NCI-H187 treated with DMSO at 0.1 percent for 48 hours (cell line): ENCODE measurements around the gene SPEG.

Experiments used
- DNase-seq: peaks from one replicate; lab custom pipeline; 2025; lab: John Stamatoyannopoulos, UW

The SPEG gene

GRCh38 chr2:219497495-219498279, 63.0 kb downstream of the SPEG start:
- DNase-seq, result no peak

DNA sequence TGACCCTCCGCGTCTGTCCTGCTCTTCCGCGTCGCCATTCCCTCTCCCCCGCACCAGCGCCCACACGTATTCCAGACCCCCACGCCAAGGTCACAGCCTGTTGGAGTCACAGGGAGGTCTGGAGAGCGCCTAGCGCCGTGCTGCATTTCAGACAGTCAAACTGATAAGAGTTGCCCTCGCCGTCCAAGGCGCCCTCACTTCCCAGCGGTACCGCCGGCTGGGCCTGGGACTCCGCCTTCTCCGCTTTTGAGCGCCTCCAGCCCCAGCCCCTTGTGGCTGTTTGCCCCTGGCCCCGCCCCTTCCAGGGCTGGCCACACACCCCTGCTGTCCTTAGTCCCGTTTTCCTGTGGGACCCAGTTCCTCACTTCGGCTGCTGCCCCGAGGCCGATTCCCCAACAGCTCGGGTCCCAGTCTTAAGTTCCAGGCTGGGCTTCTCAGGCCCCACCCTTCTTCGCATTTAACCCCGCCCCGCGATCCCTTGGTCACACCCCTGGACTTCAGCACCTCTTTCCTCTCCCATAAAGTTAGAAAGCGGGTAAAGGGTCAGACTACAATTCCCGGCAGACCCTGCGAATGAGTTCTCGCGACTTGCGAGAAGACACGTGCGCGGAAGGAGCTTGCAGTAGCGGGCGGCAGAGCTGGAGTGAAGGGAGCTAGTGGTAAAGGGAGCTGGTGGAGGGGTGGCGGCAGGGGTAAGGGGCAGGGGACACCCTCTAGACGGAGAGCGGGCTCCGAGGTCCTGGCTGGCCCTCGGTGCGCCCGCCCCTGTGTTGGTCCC, 63.8 kb downstream of the SPEG start, which contains the start of gene GMPPA:
TSS of gene GMPPA (plus strand) at position 612 of the 778 bp plus-strand sequence. CDS start 1,085 bp downstream, outside the sequence.
- DNase-seq, result peak; percentile 45

DNA sequence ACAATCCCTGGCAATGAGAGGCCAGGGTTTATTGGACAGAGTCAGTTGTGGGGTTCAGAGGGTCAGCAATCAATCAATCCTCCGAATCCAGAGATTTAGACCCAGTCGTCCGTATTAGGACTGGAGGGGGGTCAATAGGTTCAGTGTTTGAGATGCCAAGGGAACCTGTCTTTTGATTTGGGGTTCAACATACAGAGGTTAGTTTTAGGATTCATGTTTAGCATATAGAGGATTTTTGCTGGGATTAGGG, 64.3 kb downstream of the SPEG start:
- no peak for DNase-seq

DNA sequence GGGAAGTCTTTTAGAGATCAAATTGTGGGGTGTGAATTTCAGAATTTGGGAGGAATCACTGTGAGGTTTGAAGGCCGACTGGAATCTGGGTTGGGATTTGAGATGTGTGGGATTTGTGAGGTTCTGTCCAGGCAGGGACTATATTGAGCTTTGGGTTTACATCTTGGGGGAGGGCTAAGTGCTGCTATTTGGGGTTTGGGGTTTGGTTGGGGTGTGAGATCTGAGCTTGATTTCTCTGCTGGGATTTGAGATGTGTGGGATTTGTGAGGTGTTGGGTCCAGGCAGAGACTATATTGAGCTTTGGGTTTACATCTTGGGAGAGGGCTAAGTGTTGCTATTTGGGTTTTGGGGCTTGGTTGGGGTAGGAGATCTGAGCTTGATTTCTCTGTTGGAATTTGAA, 64.9 kb downstream of the SPEG start:
- DNase-seq, result no peak

DNA sequence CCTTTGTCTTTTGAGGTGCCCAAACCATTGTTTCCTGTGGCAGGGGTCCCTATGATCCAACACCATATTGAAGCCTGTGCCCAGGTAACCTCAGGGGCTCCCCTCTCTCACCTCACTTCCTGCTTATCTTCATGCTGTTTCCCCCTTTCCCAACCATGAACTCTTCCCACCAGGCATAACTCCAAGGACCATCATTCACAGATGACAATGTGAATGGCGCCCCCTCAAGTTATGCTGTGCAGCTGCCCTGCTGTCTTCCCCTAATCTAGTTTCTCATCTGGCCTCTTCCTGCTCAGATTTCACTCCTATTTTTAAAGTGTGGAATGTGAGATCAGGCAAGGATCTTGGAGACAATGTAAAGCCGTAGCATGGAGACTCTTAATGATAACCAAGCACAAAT, 65.5 kb downstream of the SPEG start:
- DNase-seq, result no peak

- DNase-seq, result no peak
Measured at GRCh38 chr2:219501849-219502248, 67.2 kb downstream of the SPEG start.

DNA sequence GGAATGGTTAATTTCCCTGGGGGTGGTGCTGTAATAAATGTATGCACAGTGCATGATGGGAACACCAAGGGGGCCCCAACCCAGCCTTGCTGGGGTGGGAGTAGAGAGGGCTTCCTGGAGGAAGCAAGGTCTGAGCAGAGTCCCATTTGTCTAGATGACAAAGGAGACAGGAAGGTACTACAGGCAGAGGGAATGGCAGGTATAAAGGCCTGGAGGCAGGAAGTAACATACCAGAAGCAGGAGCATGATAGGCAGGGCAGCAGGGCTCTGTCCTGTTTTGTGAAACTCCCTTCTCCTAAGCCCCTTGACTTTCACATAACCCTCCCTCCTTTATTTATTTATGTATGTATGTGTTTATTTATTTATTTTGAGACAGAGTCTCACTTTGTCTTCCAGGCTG, 68.0 kb downstream of the SPEG start:
- DNase-seq, result no peak

DNA sequence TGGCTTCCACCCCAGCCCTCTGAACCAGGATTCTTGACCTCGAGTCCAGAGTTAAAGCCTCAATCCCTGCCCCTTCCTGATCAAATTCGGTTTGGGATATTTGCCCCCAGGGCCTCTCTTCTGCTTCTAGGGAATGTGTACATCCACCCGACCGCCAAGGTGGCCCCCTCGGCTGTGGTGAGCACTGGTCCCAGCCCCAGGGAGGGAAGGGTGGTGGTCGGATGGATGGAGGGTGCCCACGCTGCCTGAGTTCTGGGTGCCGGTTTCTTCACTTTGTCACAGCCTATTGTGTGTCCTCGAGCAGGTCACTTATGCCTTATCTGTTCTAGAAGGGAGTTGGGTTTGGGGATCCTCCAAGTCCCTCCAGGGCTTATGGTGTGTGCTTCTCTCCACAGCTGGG, 70.9 kb downstream of the SPEG start:
- no peak for DNase-seq

DNA sequence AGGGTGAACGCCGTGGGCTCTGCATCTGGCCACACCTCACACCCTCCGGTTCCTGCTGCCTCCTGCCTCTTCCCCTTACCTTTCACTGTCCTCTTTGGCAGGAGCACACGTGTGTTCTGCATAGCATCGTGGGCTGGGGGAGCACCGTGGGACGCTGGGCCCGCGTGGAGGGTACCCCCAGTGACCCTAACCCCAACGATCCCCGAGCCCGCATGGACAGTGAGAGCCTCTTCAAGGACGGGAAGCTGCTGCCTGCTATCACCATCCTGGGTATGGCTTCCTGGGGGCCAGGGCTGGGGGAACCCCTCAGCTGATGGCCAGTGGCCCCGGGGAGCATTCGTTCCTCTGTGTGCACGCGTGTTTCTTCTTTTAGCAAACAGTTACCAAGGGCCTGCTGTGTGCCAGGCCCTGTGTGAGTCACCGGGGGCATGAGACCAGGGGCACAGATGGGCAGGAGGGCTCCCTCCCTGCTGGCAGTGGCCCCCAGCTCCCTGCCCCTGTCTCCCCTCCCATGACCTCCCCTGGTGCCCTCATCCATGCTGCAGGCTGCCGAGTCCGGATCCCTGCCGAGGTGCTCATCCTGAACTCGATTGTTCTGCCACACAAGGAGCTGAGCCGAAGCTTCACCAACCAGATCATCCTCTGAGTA, 71.6 kb downstream of the SPEG start:
- no peak for DNase-seq

DNA sequence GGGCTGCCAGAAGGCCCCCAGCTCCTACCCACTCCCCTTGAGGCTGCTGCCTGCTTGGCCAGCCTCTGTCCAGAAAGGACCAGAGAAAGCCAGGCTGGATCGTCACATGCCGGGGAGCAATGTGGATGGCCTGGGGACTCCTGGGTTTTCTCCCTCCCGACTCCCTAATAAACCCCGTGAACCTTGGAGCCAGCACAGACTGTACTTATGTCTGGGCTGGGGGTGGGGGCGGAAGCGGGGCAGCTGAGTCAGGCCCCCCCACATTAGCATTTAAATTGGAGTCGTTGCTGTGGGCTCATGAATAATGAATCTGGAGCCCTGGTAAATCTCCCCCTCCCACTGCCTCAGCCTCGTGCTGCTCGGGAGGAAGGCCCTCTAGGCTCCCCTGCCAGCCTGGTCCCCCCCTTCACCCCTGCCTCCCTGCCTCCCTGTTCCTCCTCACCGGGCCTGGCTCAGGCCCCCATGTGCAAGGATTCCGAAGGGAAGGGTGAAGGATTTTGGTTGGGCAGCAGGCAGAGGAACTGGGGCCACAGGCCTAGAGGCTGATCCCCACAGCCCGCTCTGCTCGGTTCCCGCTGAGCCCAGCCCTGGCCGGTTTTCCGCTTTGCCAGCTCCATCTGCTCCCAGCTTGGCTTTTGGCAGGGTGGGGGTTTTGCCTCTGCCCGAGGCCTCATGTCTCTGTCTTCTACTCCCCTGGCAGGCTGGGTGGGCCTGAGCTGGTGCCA, 72.3 kb downstream of the SPEG start:
- no peak for DNase-seq

DNA sequence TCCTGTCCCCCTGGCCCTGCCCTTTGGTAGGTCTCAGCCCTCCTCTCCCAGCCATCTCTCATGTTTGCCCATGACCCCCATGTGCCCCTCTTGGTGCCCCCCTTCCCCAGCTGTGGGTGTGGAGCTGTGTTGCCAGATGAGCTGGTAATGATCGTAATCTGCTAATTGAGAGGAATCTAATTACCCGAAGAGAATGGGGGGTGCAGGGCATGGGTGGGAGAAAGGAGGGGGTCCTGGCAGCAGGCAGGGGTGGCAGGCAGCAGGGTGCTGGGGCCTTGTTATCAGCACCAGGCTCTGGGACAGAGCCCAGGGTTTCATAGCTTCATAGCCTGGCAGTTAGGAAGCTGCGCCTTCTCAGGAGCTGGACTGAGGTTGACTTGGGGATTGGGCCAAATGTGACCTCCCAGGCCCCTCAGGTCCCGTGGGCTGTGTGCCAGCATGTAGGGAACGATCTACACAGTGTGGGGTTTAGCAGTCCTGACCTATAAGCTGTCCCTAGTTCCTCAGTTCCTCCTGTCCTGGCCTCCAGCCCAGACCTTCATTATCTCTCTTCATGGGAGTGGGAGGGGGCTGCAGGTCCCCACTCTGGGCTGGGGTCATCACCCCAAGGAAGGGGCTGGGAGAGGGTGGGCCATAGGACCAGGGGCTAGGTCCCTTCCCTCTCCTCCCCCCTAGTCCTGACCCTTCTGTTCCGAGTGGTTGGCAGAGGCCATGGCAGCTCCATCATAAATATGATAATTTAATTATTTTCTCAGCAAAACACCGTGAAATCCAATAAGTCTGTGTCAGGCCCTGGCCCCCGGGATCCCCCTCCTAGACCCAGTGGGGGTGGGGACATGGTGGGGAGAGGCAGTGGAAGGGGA, 73.2 kb downstream of the SPEG start:
- no peak for DNase-seq

DNA sequence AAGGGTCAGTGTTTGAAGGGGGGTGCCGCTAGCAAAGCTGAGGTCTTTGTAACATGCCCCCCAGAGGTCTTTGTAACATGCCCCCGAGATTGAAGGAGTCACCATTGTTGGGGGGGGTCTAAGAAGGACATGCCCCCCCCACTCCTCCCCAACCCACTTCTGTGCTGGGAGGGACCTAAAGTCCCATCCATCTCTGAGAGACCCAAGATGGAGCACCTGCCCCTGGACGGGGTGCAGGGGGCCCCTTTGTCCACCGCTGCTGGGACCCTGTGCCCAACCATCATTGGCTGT, 73.7 kb downstream of the SPEG start:
- DNase-seq, result no peak

DNA sequence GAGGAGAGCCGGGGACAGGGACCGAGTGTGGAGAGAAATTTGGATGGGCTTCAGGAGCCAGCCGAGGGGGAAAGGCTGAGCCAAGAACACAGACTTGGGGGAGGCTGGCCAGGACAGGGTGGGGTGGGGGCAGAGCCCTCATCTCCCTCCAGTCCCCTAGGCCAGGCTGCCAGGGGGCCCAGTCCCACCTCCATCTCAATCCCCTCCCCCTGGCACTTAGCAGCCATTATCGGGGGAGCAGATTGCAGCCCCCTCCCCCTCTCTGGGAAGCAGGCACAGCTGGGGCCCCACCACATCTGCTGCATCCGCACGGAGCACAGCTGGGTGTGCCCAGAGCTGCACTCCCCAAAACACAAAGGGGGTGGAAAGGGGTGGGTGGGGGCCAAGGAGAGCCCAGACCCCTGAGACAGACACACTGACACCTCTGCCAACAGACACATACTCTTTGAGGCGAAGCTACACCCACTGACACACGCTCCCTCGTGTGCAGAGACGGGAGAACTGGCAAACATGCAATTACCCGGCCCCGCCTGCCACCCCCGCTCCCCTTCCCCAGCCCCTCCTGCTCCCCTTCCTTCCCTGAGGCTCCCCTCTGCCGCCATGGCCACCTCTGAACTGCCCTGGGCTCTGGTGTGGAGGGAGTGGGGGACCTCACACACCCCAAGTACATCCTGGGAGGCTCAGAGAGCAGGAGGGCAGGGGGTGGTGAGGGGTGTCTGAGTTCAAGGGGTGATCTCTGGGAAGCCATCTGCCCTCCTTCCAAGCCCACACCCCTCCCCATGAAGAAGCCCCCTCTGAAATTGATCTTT, 74.5 kb downstream of the SPEG start:
- no peak for DNase-seq

DNA sequence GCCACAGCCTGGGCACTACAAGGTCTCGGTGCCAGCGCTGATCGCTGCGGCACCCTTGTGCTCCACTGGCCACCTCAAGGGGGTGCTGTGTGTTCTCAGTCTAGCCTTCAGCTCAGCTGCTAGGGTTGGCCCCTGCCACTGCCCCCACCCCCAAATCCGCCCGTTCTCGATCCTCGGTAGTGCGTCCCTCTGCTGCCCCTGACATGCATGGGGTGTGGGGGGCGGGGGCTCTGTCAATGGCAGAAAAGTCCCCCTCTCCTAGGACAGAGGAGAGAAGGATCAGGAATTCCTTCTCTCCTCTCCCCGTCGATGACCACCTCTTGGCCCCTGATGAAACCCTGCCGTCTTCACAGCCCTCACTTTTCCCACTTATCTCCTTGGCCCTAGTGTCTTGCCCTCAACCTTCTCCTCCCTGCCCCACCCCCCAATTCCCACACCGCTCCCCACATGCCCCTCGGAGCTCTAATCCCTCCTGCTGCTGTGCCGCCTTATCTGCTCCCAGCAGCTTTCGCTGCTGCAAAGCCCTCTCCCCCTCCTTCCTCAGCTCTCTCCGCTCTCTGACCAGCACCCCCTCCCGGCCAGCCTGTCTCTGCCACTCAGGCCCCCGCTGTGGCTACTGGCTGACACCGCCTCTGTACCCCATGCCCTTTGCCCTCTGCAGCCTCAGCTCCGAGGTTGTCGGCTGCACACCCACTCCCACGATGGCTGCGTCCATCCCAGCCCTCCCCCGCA, 75.3 kb downstream of the SPEG start:
- no peak for DNase-seq

DNA sequence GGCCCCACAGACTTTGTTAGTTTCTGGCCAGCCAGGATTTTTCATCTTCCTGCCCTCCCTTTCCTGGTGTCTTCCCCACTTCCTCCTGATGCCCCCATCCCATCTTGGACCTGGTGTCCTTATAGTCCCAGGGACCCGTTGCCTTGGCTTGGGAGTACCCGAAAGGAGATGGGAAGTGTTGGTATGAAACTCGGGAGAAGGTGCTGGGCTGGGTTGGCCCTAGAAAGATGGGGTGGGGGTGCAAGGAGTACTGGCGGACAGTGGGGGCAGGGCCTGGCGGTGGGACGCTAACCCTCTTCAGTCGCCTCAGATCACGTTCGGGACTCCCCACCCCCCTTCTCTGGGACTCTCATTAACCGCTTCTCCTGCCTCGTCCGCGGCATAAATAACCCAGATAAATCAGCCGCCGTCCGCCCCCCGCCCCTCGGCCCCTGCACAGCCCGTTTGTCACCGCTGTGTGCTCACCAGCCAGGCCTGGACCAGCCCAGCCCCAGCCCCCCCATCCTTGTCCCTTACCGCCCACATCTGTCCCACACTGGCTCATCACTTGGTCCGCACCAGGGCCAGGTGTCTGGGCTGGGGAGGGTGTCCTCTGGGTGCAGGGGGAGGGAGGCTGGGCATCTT, 76.0 kb downstream of the SPEG start:
- DNase-seq, result no peak

- DNase-seq, result no peak
Measured at GRCh38 chr2:219511547-219512325, 77.1 kb downstream of the SPEG start.

DNA sequence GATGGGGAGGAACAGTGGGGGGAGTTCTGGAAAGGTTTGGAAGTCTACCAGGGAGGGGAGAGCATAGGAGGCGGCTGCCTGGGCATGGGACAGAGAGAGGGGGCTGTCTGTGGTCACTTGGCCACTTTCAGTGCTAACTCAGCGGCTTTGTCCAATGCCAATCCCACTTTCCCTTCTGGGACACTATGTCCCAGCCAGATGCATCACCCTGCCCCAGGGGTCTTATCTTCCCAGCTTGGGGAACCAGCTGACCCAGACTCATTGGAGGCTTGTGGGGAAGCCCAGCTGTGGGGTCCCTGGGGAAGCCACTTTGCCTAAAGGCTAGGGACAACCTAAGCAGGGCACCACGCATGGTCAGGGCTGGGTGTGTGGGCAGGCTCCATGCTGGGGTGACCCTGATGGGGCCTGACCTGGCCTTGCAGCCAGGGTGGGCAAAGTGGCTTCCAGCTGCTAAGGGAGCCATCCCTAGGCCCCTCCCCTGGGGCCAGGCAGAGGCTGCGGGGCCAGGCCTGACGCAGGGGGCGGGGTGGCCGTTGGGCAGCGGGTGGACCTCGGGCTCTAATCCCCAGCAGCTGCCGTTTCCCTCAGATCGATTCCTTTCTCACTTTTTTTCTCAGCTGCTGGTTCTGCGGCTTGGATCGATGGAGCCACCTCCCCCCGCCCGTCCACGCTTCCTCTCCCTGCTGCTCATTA, 78.0 kb downstream of the SPEG start:
- DNase-seq, result no peak

GRCh38 chr2:219513787-219514186, 79.1 kb downstream of the SPEG start:
- no peak for DNase-seq
